Measurements from ENCODE around the gene ABLIM1.

The ABLIM1 gene

DNA sequence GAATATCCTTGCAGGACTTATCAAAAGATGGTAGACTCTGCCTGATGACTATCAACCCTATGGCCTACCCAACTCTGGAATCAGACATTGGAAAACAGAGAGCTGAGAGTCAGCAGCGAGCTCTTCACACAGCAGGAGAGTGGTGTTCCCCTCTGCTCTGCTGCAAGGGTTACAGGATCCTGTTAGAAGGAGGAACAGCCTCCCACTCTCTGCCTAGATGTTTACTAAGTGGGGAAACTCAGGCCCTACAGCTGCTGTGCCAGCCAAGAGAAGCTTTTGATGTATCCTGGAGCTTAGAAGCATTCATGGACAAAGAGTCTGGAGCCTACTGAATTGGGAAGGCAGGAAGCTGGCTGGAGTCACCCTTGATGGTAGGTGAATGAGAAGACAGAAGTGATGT, 104.6 kb downstream of the ABLIM1 start:
- no peaks in the 10 kb centered on the region for H3K27me3 Mint-ChIP-seq (ENCODE audit: low read depth)
- no peak overlapping the region for H3K27ac Mint-ChIP-seq
- no peak overlapping the region for H3K4me3 Mint-ChIP-seq
- peaks cover 9% of the 10 kb centered on the region for H3K4me1 Mint-ChIP-seq (ENCODE audit: low read depth)
- peaks cover 9% of the 10 kb centered on the region for H3K9me3 Mint-ChIP-seq
- peaks cover 6% of the 10 kb centered on the region for H3K36me3 Mint-ChIP-seq (ENCODE audit: low read depth)

- Mint-ChIP-seq H3K27me3 (ENCODE audit: low read depth) (no peaks in the 10 kb centered on the region), H3K4me1 (ENCODE audit: low read depth) (peaks cover 17% of the 10 kb centered on the region), H3K36me3 (ENCODE audit: low read depth) (no peaks in the 10 kb centered on the region), H3K27ac (no peak overlapping the region), H3K9me3 (no peaks in the 10 kb centered on the region), H3K4me3 (no peak overlapping the region)
These were observed 106.0 kb downstream of the ABLIM1 start for GRCh38 chr10:114552050-114552449.

DNA sequence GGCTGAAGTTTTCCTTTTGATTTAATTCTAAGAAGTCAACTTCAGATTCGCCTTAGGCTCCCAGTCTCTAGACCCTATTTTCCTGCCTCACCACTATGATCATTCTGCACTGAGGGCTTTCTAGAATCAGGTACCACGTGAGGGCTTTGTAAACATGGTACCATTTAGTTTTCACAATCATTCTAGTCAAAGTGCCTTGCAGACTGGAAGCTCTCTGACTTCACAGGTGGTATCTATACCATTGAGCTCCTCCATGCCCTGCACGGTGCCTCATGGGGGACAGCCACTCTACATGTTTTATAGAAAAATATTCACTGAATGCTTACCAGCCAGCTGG, 106.5 kb downstream of the ABLIM1 start:
- H3K4me1 Mint-ChIP-seq (ENCODE audit: low read depth): peaks cover 18% of the 10 kb centered on the region
- H3K27ac Mint-ChIP-seq: no peak overlapping the region
- no peaks in the 10 kb centered on the region for H3K9me3 Mint-ChIP-seq
- no peaks in the 10 kb centered on the region for H3K36me3 Mint-ChIP-seq (ENCODE audit: low read depth)
- no peak overlapping the region for H3K4me3 Mint-ChIP-seq
- H3K27me3 Mint-ChIP-seq (ENCODE audit: low read depth): no peaks in the 10 kb centered on the region

GRCh38 chr10:114550756-114551635, 107.1 kb downstream of the ABLIM1 start:
- Mint-ChIP-seq H3K27me3 (ENCODE audit: low read depth) (no peaks in the 10 kb centered on the region), H3K9me3 (no peaks in the 10 kb centered on the region), H3K36me3 (ENCODE audit: low read depth) (no peaks in the 10 kb centered on the region), H3K4me1 (ENCODE audit: low read depth) (peaks cover 22% of the 10 kb centered on the region), H3K4me3 (no peak overlapping the region), H3K27ac (no peak overlapping the region)

- Mint-ChIP-seq H3K27ac (no peak overlapping the region), H3K27me3 (ENCODE audit: low read depth) (no peaks in the 10 kb centered on the region), H3K4me1 (ENCODE audit: low read depth) (peaks cover 40% of the 10 kb centered on the region), H3K36me3 (ENCODE audit: low read depth) (no peaks in the 10 kb centered on the region), H3K9me3 (no peaks in the 10 kb centered on the region), H3K4me3 (no peak overlapping the region)
These were observed 109.4 kb downstream of the ABLIM1 start for GRCh38 chr10:114548662-114549061.

DNA sequence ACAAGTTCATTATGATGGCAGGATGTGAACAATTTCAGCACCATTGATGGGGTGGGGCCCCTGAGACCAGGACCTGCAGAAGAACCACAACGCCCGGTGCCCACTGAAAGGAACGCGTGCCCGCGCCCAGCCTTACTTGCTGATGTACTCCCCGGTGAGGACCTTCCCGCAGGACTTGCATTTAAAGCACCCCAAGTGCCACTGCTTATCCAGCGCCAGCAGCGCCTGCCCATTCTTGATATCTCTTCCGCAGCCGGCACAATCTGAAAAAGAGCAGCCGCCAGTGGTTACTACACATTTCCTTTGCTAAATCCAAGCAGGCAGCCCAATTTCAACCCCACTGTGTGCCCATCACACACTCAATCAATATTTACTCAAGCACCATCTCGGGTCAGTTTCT, 110.6 kb downstream of the ABLIM1 start:
- Mint-ChIP-seq H3K27me3 (ENCODE audit: low read depth) (no peaks in the 10 kb centered on the region), H3K36me3 (ENCODE audit: low read depth) (no peaks in the 10 kb centered on the region), H3K4me3 (no peak overlapping the region), H3K9me3 (no peaks in the 10 kb centered on the region), H3K4me1 (ENCODE audit: low read depth) (peaks cover 49% of the 10 kb centered on the region), H3K27ac (no peak overlapping the region)

DNA sequence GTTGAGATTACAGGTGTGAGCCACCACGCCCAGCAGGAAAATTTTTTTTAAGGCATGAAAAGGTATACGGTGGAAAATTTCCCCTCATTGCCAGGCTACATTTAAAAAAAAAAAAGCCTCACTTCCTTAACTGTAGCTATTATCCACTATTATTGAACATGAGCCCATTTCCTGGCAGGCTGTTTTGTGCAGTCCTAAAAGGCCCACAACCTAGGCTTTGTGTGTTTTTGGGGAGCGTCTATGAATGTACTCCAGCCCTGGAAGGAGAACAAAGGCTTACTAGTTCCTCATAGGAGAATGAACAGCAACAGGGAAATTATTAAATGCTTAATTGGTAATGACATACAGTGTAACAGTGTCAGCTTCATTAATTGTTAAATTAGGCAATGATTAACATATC, 111.0 kb downstream of the ABLIM1 start:
- peaks cover 2% of the 10 kb centered on the region for H3K36me3 Mint-ChIP-seq (ENCODE audit: low read depth)

GRCh38 chr10:114545819-114546218, 112.3 kb downstream of the ABLIM1 start:
- Mint-ChIP-seq H3K9me3 (no peaks in the 10 kb centered on the region), H3K27me3 (ENCODE audit: low read depth) (no peaks in the 10 kb centered on the region), H3K4me3 (no peak overlapping the region), H3K27ac (no peak overlapping the region), H3K4me1 (ENCODE audit: low read depth) (peaks cover 65% of the 10 kb centered on the region), H3K36me3 (ENCODE audit: low read depth) (peaks cover 2% of the 10 kb centered on the region)

More for the DNA sequence above, 111.0 kb downstream of the ABLIM1 start:
- no peak overlapping the region for H3K27ac Mint-ChIP-seq
- H3K27me3 Mint-ChIP-seq (ENCODE audit: low read depth): no peaks in the 10 kb centered on the region
- no peaks in the 10 kb centered on the region for H3K9me3 Mint-ChIP-seq
- peaks cover 54% of the 10 kb centered on the region for H3K4me1 Mint-ChIP-seq (ENCODE audit: low read depth)
- no peak overlapping the region for H3K4me3 Mint-ChIP-seq

DNA sequence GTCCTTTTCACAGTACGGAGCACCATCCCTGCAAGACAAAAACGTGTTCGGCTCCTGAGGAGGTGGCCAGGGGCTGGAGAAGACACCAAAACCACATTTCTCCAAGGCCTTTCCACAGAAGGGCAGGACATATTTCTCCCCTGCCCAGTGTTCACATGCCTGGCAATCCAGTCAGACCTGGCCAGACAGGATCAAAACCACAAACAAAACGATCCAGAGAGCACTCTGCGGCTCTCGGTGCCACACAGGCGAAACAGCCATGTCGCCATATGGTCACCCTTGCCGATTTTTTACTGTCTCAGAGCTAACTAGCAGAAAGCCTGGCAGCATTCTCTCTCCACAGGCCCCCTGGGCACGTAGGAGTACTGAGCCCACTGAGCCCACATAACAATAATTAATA, 113.0 kb downstream of the ABLIM1 start:
- peaks cover 2% of the 10 kb centered on the region for H3K36me3 Mint-ChIP-seq (ENCODE audit: low read depth)
- H3K9me3 Mint-ChIP-seq: no peaks in the 10 kb centered on the region
- no peaks in the 10 kb centered on the region for H3K27me3 Mint-ChIP-seq (ENCODE audit: low read depth)
- peaks cover 70% of the 10 kb centered on the region for H3K4me1 Mint-ChIP-seq (ENCODE audit: low read depth)
- H3K27ac Mint-ChIP-seq: peak overlapping the region; percentile 36
- no peak overlapping the region for H3K4me3 Mint-ChIP-seq

- no peaks in the 10 kb centered on the region for H3K27me3 Mint-ChIP-seq (ENCODE audit: low read depth)
- H3K4me3 Mint-ChIP-seq: peak overlapping the region; percentile 79
- peak overlapping the region; percentile 94 for H3K27ac Mint-ChIP-seq
- H3K9me3 Mint-ChIP-seq: no peaks in the 10 kb centered on the region
- H3K4me1 Mint-ChIP-seq (ENCODE audit: low read depth): peaks cover 76% of the 10 kb centered on the region
- peaks cover 2% of the 10 kb centered on the region for H3K36me3 Mint-ChIP-seq (ENCODE audit: low read depth)
These were observed 113.9 kb downstream of the ABLIM1 start for GRCh38 chr10:114544045-114544659.

GRCh38 chr10:114543456-114543855, 114.6 kb downstream of the ABLIM1 start:
- Mint-ChIP-seq H3K27ac (peak overlapping the region; percentile 94), H3K4me3 (peak overlapping the region; percentile 79), H3K27me3 (ENCODE audit: low read depth) (no peaks in the 10 kb centered on the region), H3K36me3 (ENCODE audit: low read depth) (peaks cover 2% of the 10 kb centered on the region), H3K9me3 (no peaks in the 10 kb centered on the region), H3K4me1 (ENCODE audit: low read depth) (peaks cover 81% of the 10 kb centered on the region)

DNA sequence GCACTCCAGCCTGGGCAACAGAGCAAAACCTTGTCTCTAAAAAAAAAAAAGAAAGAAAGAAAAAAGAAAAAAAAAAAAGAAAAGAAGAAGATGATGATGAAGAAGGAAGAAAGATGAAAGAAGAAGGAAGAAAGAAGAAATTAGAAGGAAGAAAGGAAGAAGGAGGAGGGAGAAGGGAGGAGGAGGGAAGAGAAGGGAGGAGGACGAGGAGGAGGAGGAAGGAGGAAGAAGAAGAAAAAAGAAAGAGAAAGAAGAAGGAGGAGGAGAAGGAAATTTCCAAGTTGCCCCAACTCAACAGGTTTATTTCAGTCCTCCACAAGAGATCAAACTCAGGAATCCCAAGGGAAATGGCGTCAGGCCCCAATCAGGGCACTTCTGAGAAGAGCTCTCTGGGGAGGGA, 115.7 kb downstream of the ABLIM1 start:
- Mint-ChIP-seq H3K9me3 (no peaks in the 10 kb centered on the region), H3K4me3 (peak overlapping the region; percentile 61), H3K27ac (peak overlapping the region; percentile 97), H3K4me1 (ENCODE audit: low read depth) (peaks cover 86% of the 10 kb centered on the region), H3K27me3 (ENCODE audit: low read depth) (no peaks in the 10 kb centered on the region), H3K36me3 (ENCODE audit: low read depth) (peaks cover 2% of the 10 kb centered on the region)

GRCh38 chr10:114541797-114542160, 116.3 kb downstream of the ABLIM1 start:
- H3K9me3 Mint-ChIP-seq: no peaks in the 10 kb centered on the region
- no peaks in the 10 kb centered on the region for H3K27me3 Mint-ChIP-seq (ENCODE audit: low read depth)
- peaks cover 84% of the 10 kb centered on the region for H3K4me1 Mint-ChIP-seq (ENCODE audit: low read depth)
- H3K27ac Mint-ChIP-seq: peak overlapping the region; percentile 97
- H3K4me3 Mint-ChIP-seq: peak overlapping the region; percentile 61
- H3K36me3 Mint-ChIP-seq (ENCODE audit: low read depth): peaks cover 2% of the 10 kb centered on the region

- Mint-ChIP-seq H3K27ac (peak overlapping the region; percentile 97), H3K9me3 (no peaks in the 10 kb centered on the region), H3K27me3 (ENCODE audit: low read depth) (no peaks in the 10 kb centered on the region), H3K4me3 (peak overlapping the region; percentile 61), H3K36me3 (ENCODE audit: low read depth) (peaks cover 5% of the 10 kb centered on the region), H3K4me1 (ENCODE audit: low read depth) (peaks cover 83% of the 10 kb centered on the region)
These were observed 116.8 kb downstream of the ABLIM1 start for GRCh38 chr10:114541081-114541796.

DNA sequence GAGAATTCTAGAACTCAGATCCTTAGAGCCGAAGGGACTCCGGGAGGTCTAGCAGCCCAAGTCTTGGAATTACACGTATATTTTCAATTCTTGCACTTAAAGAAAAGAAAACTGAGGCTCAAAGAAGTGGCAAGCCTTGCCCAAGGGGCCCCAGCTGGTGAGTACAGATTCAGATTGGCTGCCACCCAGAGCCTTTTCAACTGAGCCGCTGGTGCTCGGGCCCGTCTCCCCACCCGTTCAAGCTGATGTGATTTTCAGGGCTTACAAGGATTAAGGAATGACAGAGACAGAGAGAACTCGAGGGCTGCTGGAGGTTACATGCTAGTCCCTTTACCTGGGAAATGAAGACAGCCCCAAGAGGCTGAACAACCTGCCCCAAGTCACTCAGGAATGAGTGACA, 117.8 kb downstream of the ABLIM1 start:
- Mint-ChIP-seq H3K4me1 (ENCODE audit: low read depth) (peaks cover 80% of the 10 kb centered on the region), H3K9me3 (no peaks in the 10 kb centered on the region), H3K27ac (peak overlapping the region; percentile 97), H3K27me3 (ENCODE audit: low read depth) (no peaks in the 10 kb centered on the region), H3K4me3 (peak overlapping the region; percentile 61), H3K36me3 (ENCODE audit: low read depth) (peaks cover 5% of the 10 kb centered on the region)
